ENCODE measurements around the gene MELTF. TPM values are rescaled to one million over a fixed set of nuclear protein-coding genes. Genes with fewer than 3 reads are reported as not detected.
A peak's percentile ranks its signal among the peaks of the same experiment; 100 is the strongest.

Gene MELTF
- polyA plus RNA-seq, 1 donor from 2014 or later: not detected

GRCh38 chr3:197031315-197032285 is 2.0 kb upstream of the MELTF start:
- Mint-ChIP-seq H3K27ac (peak overlapping the region in 1 of 3 donors; percentile 10), H3K27me3 (peaks cover 19% of the 10 kb centered on the region), H3K9me3 (no peaks in the 10 kb centered on the region), H3K4me3 (peak overlapping the region in 1 of 4 donors; percentile 45), H3K4me1 (peaks cover 0 to 1% (median 0%) of the 10 kb centered on the region in 3 donors), H3K36me3 (no peaks in the 10 kb centered on the region)

- Mint-ChIP-seq H3K4me3 (peak overlapping the region; percentile 21 to 78 (median 43)), H3K27me3 (peaks cover 16% of the 10 kb centered on the region), H3K4me1 (peaks cover 0 to 1% (median 0%) of the 10 kb centered on the region in 3 donors), H3K27ac (peak overlapping the region; percentile 10 to 73 (median 28)), H3K9me3 (no peaks in the 10 kb centered on the region), H3K36me3 (no peaks in the 10 kb centered on the region)
Measured at GRCh38 chr3:197030379-197031314, 1.0 kb upstream of the MELTF start.

- Mint-ChIP-seq H3K27ac (peak overlapping the region in 1 of 3 donors; percentile 16), H3K27me3 (peaks cover 12% of the 10 kb centered on the region), H3K4me1 (peaks cover 0 to under 1% (median under 1%) of the 10 kb centered on the region in 3 donors), H3K9me3 (no peaks in the 10 kb centered on the region), H3K4me3 (peak overlapping the region; percentile 72 to 86 (median 81)), H3K36me3 (no peaks in the 10 kb centered on the region)
Measured at GRCh38 chr3:197028728-197029510, 698 bp downstream of the MELTF start.

GRCh38 chr3:197027896-197028727 is 1.5 kb downstream of the MELTF start:
- no peaks in the 10 kb centered on the region for H3K9me3 Mint-ChIP-seq
- H3K27me3 Mint-ChIP-seq: peaks cover 17% of the 10 kb centered on the region
- H3K4me3 Mint-ChIP-seq: peak overlapping the region; percentile 70 to 86 (median 75)
- peak overlapping the region in 1 of 3 donors; percentile 16 for H3K27ac Mint-ChIP-seq
- peaks cover 5 to 8% (median 7%) of the 10 kb centered on the region in 3 donors for H3K4me1 Mint-ChIP-seq
- H3K36me3 Mint-ChIP-seq: no peaks in the 10 kb centered on the region

- Mint-ChIP-seq H3K36me3 (no peaks in the 10 kb centered on the region), H3K4me1 (peaks cover 6 to 15% (median 14%) of the 10 kb centered on the region in 3 donors), H3K9me3 (no peaks in the 10 kb centered on the region), H3K27ac (peak overlapping the region in 1 of 3 donors; percentile 19), H3K4me3 (no peak overlapping the region), H3K27me3 (peaks cover 17% of the 10 kb centered on the region)
Measured at GRCh38 chr3:197027151-197027895, 2.3 kb downstream of the MELTF start.

GRCh38 chr3:197026481-197026866 is 3.1 kb downstream of the MELTF start:
- H3K9me3 Mint-ChIP-seq: no peaks in the 10 kb centered on the region
- H3K27me3 Mint-ChIP-seq: peaks cover 15% of the 10 kb centered on the region
- H3K4me1 Mint-ChIP-seq: peaks cover 6 to 17% (median 15%) of the 10 kb centered on the region in 3 donors
- no peak overlapping the region for H3K4me3 Mint-ChIP-seq
- no peaks in the 10 kb centered on the region for H3K36me3 Mint-ChIP-seq
- H3K27ac Mint-ChIP-seq: peak overlapping the region in 2 of 3 donors; percentile 19 to 92

GRCh38 chr3:197025736-197026480 is 3.7 kb downstream of the MELTF start:
- H3K4me3 Mint-ChIP-seq: peak overlapping the region in 1 of 4 donors; percentile 46
- H3K9me3 Mint-ChIP-seq: no peaks in the 10 kb centered on the region
- H3K27me3 Mint-ChIP-seq: peaks cover 11% of the 10 kb centered on the region
- H3K27ac Mint-ChIP-seq: peak overlapping the region in 1 of 3 donors; percentile 92
- peaks cover 6 to 17% (median 15%) of the 10 kb centered on the region in 3 donors for H3K4me1 Mint-ChIP-seq
- no peaks in the 10 kb centered on the region for H3K36me3 Mint-ChIP-seq

- Mint-ChIP-seq H3K4me3 (peak overlapping the region in 2 of 4 donors; percentile 46 to 63), H3K27me3 (peaks cover 10% of the 10 kb centered on the region), H3K36me3 (no peaks in the 10 kb centered on the region), H3K9me3 (no peaks in the 10 kb centered on the region), H3K4me1 (peaks cover 6 to 17% (median 15%) of the 10 kb centered on the region in 3 donors), H3K27ac (peak overlapping the region in 1 of 3 donors; percentile 47)
Measured at GRCh38 chr3:197024881-197025735, 4.5 kb downstream of the MELTF start.

- Mint-ChIP-seq H3K4me1 (peaks cover 6 to 17% (median 15%) of the 10 kb centered on the region in 3 donors), H3K4me3 (peak overlapping the region in 3 of 4 donors; percentile 79 to 87 (median 80)), H3K27ac (peak overlapping the region in 1 of 3 donors; percentile 95), H3K27me3 (peaks cover 9% of the 10 kb centered on the region), H3K36me3 (no peaks in the 10 kb centered on the region), H3K9me3 (no peaks in the 10 kb centered on the region)
Measured at GRCh38 chr3:197023998-197024651, 5.5 kb downstream of the MELTF start.

GRCh38 chr3:197023241-197023997 is 6.2 kb downstream of the MELTF start:
- Mint-ChIP-seq H3K27ac (peak overlapping the region; percentile 17 to 95 (median 74)), H3K27me3 (peaks cover 8% of the 10 kb centered on the region)

More at GRCh38 chr3:197023241-197023997, 6.2 kb downstream of the MELTF start:
- peaks cover 6 to 17% (median 15%) of the 10 kb centered on the region in 3 donors for H3K4me1 Mint-ChIP-seq
- no peaks in the 10 kb centered on the region for H3K36me3 Mint-ChIP-seq
- peak overlapping the region; percentile 21 to 87 (median 80) for H3K4me3 Mint-ChIP-seq
- no peaks in the 10 kb centered on the region for H3K9me3 Mint-ChIP-seq
